ENCODE results near the gene GAS2L3. TPM values are rescaled to one million over a fixed set of nuclear protein-coding genes. Genes with fewer than 3 reads are reported as not detected.

The GAS2L3 gene
- polyA plus RNA-seq, 2 of the 4 experiments (the other 2 are of a cell fraction) = 7.1 to 17.2 TPM

GRCh38 chr12:100567945-100568344 lies 5.5 kb upstream of the GAS2L3 start:
- DNase-seq (ENCODE audit: low read depth in 1 of 2, low spot score in 1 of 2) = no peak
- FAIRE-seq = no peak
- ChIA-PET CTCF (interaction anchor here (1.2 to 3.4 kb wide), 2 partner anchors 13 to 219 kb away, joined by 5 to 10 read pairs; no protein-coding TSS in a partner anchor), POLR2A (no interaction called here)
- H3K4me3 ChIP-seq = no peak overlapping the region
- H3K9me3 ChIP-seq = no peaks in the 10 kb centered on the region
- no peak overlapping the region for H3K27ac ChIP-seq
- TF ChIP-seq RNF2 (IDR thresholded peaks at IDR 0.05; ENCODE audit: borderline replicate concordance, low read depth) (no peak), ZFP36 (IDR thresholded peaks at IDR 0.05; ENCODE audit: borderline replicate concordance, partially characterized antibody) (no peak), ESRRA (IDR thresholded peaks at IDR 0.05; ENCODE audit: borderline replicate concordance, low read length) (no peak), FOSB (CRISPR knock-in tag; IDR thresholded peaks at IDR 0.05) (no peak), GATA3 (IDR thresholded peaks at IDR 0.05; ENCODE audit: borderline replicate concordance) (no peak), BHLHE40 (IDR thresholded peaks at IDR 0.05; ENCODE audit: low read depth, low read length) (no peak), MYC (IDR thresholded peaks at IDR 0.05; ENCODE audit: borderline replicate concordance, low read length) (no peak), POLR2AphosphoS2 (conservative IDR thresholded peaks at IDR 0.05; ENCODE audit: low read length) (no peak), HDAC2 (IDR thresholded peaks at IDR 0.05) (no peak), REST (IDR thresholded peaks at IDR 0.05) (no peak)
- no peak overlapping the region for H3K4me2 ChIP-seq
- 0 out of 3 replicates have a peak, but pooled peaks cover 2% of the 10 kb centered on the region for H3K4me1 ChIP-seq
- no peak for ATAC-seq

- DNase-seq (ENCODE audit: low read depth in 1 of 2, low spot score in 1 of 2) (no peak), ATAC-seq (no peak), FAIRE-seq (no peak)
- 84% methylated on average over 3 of the region's 3 CpGs for WGBS (ENCODE audit: missing lambda C conversion rate)
- no peaks in the 10 kb centered on the region for H3K9me3 ChIP-seq
- ChIA-PET POLR2A (no interaction called here), CTCF (interaction anchor here (0.6 to 1.4 kb wide), 2 partner anchors 17 to 313 kb away, joined by 3 to 5 read pairs; no protein-coding TSS in a partner anchor)
- no peak overlapping the region for H3K4me3 ChIP-seq
- TF ChIP-seq FOXS1 (CRISPR knock-in tag; IDR thresholded peaks at IDR 0.05) (no peak), RAD21 (conservative IDR thresholded peaks at IDR 0.05 in 1 of 2, IDR thresholded peaks at IDR 0.05 in 1 of 2) (no peak), ZC3H11A (IDR thresholded peaks at IDR 0.05) (no peak), POLR2A (IDR thresholded peaks at IDR 0.05; ENCODE audit: low read length) (no peak), HEYL (CRISPR knock-in tag; IDR thresholded peaks at IDR 0.05) (no peak), ZNF302 (CRISPR knock-in tag; IDR thresholded peaks at IDR 0.05) (no peak), MYC (IDR thresholded peaks at IDR 0.05; ENCODE audit: borderline replicate concordance, low read length) (no peak), HMGXB4 (CRISPR knock-in tag; IDR thresholded peaks at IDR 0.05; ENCODE audit: borderline replicate concordance) (no peak)
- peaks cover 27% of the 10 kb centered on the region for H3K4me1 ChIP-seq
- no peak overlapping the region for H3K4me2 ChIP-seq
- no peak overlapping the region for H3K27ac ChIP-seq
Observed at GRCh38 chr12:100572184-100572583, 1.3 kb upstream of the GAS2L3 start.
